Measurements from ENCODE around the gene P3H2. TPM values are rescaled to one million over a fixed set of nuclear protein-coding genes. Genes with fewer than 3 reads are reported as not detected.

The P3H2 gene
- total RNA-seq, 4 donors from 2014 or later = 0.24 to 4.0 (median 0.90) TPM

- TF ChIP-seq CTCF (IDR thresholded peaks at IDR 0.05 in 4 of 5, conservative IDR thresholded peaks at IDR 0.05 in 1 of 5) (no peak), POLR2A (IDR thresholded peaks at IDR 0.05) (no peak)
- in situ Hi-C loops (cut with MboI; ENCODE audit: low sequenced_read_pairs in 4 of 4) (no loop called here), intact Hi-C loops (cut with DNase I; ENCODE audit: low total_unique reads) (no loop called here)
- Histone ChIP-seq H3K27ac (no peak overlapping the region), H3K9me3 (no peaks in the 10 kb centered on the region), H3K36me3 (no peaks in the 10 kb centered on the region), H3K27me3 (no peaks in the 10 kb centered on the region), H3K4me1 (no peaks in the 10 kb centered on the region), H3K4me3 (no peak overlapping the region)
- DNase-seq = no peak
- ATAC-seq = no peak
Measured at GRCh38 chr3:190131329-190131728, 10.6 kb upstream of the P3H2 start.

- no peak overlapping the region for H3K27ac ChIP-seq
- no peak overlapping the region for H3K4me3 ChIP-seq
- no peaks in the 10 kb centered on the region for H3K9me3 ChIP-seq
- in situ Hi-C loops (cut with MboI; ENCODE audit: low sequenced_read_pairs in 4 of 4) = no loop called here
- no peaks in the 10 kb centered on the region for H3K36me3 ChIP-seq
- no peaks in the 10 kb centered on the region for H3K27me3 ChIP-seq
- intact Hi-C loops (cut with DNase I; ENCODE audit: low total_unique reads) = no loop called here
- ATAC-seq (no peak), DNase-seq (no peak)
- TF ChIP-seq POLR2A (IDR thresholded peaks at IDR 0.05) (no peak), CTCF (IDR thresholded peaks at IDR 0.05 in 4 of 5, conservative IDR thresholded peaks at IDR 0.05 in 1 of 5) (no peak)
- H3K4me1 ChIP-seq = no peaks in the 10 kb centered on the region
Measured at GRCh38 chr3:190130696-190131095, 10.0 kb upstream of the P3H2 start.

- Histone ChIP-seq H3K27ac (no peak overlapping the region), H3K36me3 (no peaks in the 10 kb centered on the region), H3K4me3 (no peak overlapping the region), H3K4me1 (no peaks in the 10 kb centered on the region), H3K27me3 (no peaks in the 10 kb centered on the region), H3K9me3 (no peaks in the 10 kb centered on the region)
- in situ Hi-C loops (cut with MboI; ENCODE audit: low sequenced_read_pairs in 4 of 4) = no loop called here
- intact Hi-C loops (cut with DNase I; ENCODE audit: low total_unique reads) = no loop called here
- ATAC-seq (no peak), DNase-seq (no peak)
- no peak for TF ChIP-seq CTCF (IDR thresholded peaks at IDR 0.05 in 4 of 5, conservative IDR thresholded peaks at IDR 0.05 in 1 of 5)
- no peak for TF ChIP-seq POLR2A (IDR thresholded peaks at IDR 0.05)
Measured at GRCh38 chr3:190130037-190130436, 9.3 kb upstream of the P3H2 start.

GRCh38 chr3:190127797-190128196, 7.1 kb upstream of the P3H2 start:
- H3K4me1 ChIP-seq = no peaks in the 10 kb centered on the region
- in situ Hi-C loops (cut with MboI; ENCODE audit: low sequenced_read_pairs in 4 of 4) (no loop called here), intact Hi-C loops (cut with DNase I; ENCODE audit: low total_unique reads) (loop anchor here (10.0 kb wide), 1 partner anchor 163 kb away; no protein-coding TSS in a partner anchor)
- DNase-seq = no peak
- no peak for TF ChIP-seq CTCF (IDR thresholded peaks at IDR 0.05 in 4 of 5, conservative IDR thresholded peaks at IDR 0.05 in 1 of 5)
- H3K27ac ChIP-seq = no peak overlapping the region
- no peaks in the 10 kb centered on the region for H3K9me3 ChIP-seq
- no peaks in the 10 kb centered on the region for H3K27me3 ChIP-seq
- no peak for ATAC-seq
- no peaks in the 10 kb centered on the region for H3K36me3 ChIP-seq
- H3K4me3 ChIP-seq = no peak overlapping the region

GRCh38 chr3:190127195-190127594, 6.5 kb upstream of the P3H2 start:
- Histone ChIP-seq H3K27me3 (no peaks in the 10 kb centered on the region), H3K9me3 (no peaks in the 10 kb centered on the region), H3K36me3 (no peaks in the 10 kb centered on the region), H3K27ac (no peak overlapping the region), H3K4me1 (no peaks in the 10 kb centered on the region), H3K4me3 (no peak overlapping the region)
- no peak for DNase-seq
- intact Hi-C loops (cut with DNase I; ENCODE audit: low total_unique reads) (loop anchor here (10.0 kb wide), 1 partner anchor 162 kb away; no protein-coding TSS in a partner anchor), in situ Hi-C loops (cut with MboI; ENCODE audit: low sequenced_read_pairs in 4 of 4) (no loop called here)
- TF ChIP-seq POLR2A (IDR thresholded peaks at IDR 0.05) = no peak
- no peak for ATAC-seq

Measured in gastrocnemius medialis (tissue), 4 donors.